Large intestine (tissue), 3 donors: ENCODE results near the gene TRPM8. TPM values are rescaled to one million over a fixed set of nuclear protein-coding genes. Genes with fewer than 3 reads are reported as not detected.

Source experiments
- DNase-seq, 2 donors: peaks; one replicate each; pipeline versions ENCODE4 v3.0.0 to v3.0.0-alpha.2; 2013
- H3K27ac ChIP-seq: one replicate; pipeline ENCODE4 v1.5.1; 2013; ENCODE audit warnings: low read length
- H3K27me3 ChIP-seq: 2 replicates; pipeline ENCODE4 v1.6.1; 2013; ENCODE audit warnings: low read length; ENCODE audit not compliant: control insufficient read depth, insufficient read depth
- H3K36me3 ChIP-seq: 2 replicates; pipeline ENCODE4 v1.6.1; 2013; ENCODE audit warnings: low read length; ENCODE audit not compliant: control insufficient read depth, insufficient read depth
- H3K4me1 ChIP-seq: one replicate; pipeline ENCODE4 v1.6.1; 2013; ENCODE audit warnings: low read length; ENCODE audit not compliant: control insufficient read depth, insufficient read depth
- H3K4me3 ChIP-seq: one replicate; pipeline ENCODE4 v1.5.1; 2013; ENCODE audit warnings: low read length
- H3K9me3 ChIP-seq: one replicate; pipeline ENCODE4 v1.6.1; 2013; ENCODE audit warnings: mild to moderate bottlenecking, low read depth, low read length, moderate library complexity; ENCODE audit not compliant: control insufficient read depth
- WGBS: methylation state at CpG from one replicate; pipeline ENCODE4 v1.1.5; 2013; ENCODE audit warnings: low lambda C conversion rate; ENCODE audit not compliant: insufficient coverage; 5-methylcytosine and 5-hydroxymethylcytosine counted together
- polyA plus RNA-seq: library from polyadenylated mRNA; unstranded; fragments of 120-200 nt; gene quantifications from one replicate; pipeline ENCODE4 v1.2.1, GENCODE V29; 2013

The TRPM8 gene
- polyA plus RNA-seq, 1 donor: 0.15 TPM

- no peak for DNase-seq
Observed at GRCh38 chr2:233999182-233999581, 82.0 kb downstream of the TRPM8 start.

DNA sequence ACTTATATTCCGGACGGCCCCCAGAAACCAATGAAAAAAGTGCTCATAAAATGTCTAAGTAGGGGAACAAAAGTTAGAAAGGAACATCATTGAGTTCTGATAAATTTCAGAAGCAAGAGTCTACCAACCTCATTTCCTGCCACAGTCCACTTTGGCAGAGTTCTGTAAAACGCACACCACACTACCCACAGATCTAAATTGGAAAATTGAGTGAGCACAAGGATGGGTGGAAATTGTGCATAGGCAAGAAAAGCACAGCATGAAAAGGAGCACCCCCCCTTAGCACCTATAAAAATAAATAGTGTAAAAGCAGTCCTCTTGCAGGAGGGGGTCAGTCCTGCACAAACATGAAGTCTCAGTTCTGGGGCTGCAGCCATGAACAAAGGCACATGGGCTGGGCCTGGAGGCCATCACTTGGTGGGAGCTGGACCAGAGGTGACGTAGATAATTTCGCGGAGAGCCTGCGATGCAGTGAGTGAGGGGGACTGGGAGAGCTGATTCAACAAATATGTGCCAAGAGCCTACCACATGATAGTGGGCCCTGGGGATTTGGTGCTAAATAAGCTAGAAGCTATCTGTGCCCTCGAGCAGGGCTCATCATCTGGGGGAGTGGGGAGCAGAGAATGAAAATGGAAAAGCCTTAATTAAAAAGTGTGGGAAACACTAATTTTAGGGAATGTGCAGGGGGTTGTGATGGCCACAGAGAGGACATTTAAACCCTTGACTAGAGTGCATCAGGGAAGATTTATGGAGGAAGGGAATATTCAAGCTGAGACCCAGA lies 84.4 kb downstream of the TRPM8 start:
- Histone ChIP-seq H3K4me1 (no peaks in the 10 kb centered on the region), H3K36me3 (no peaks in the 10 kb centered on the region), H3K9me3 (no peaks in the 10 kb centered on the region), H3K4me3 (no peak overlapping the region), H3K27ac (no peak overlapping the region), H3K27me3 (peaks cover 14% of the 10 kb centered on the region)
- DNase-seq: no peak
- WGBS: 100% methylated on average over 1 of the region's 8 CpGs

More at GRCh38 chr2:233999182-233999581, 82.0 kb downstream of the TRPM8 start:
- H3K27me3 ChIP-seq: peaks cover 14% of the 10 kb centered on the region
- no peaks in the 10 kb centered on the region for H3K4me1 ChIP-seq
- H3K4me3 ChIP-seq: no peak overlapping the region
- WGBS: no CpG with 5 or more reads among the region's 10 CpGs
- no peaks in the 10 kb centered on the region for H3K36me3 ChIP-seq
- H3K27ac ChIP-seq: no peak overlapping the region
- H3K9me3 ChIP-seq: no peaks in the 10 kb centered on the region

- peaks cover 14% of the 10 kb centered on the region for H3K27me3 ChIP-seq
- H3K36me3 ChIP-seq: no peaks in the 10 kb centered on the region
- no peak overlapping the region for H3K27ac ChIP-seq
- DNase-seq: no peak
- no CpG with 5 or more reads among the region's 4 CpGs for WGBS
- no peaks in the 10 kb centered on the region for H3K4me1 ChIP-seq
- no peaks in the 10 kb centered on the region for H3K9me3 ChIP-seq
- no peak overlapping the region for H3K4me3 ChIP-seq
Observed at GRCh38 chr2:234002281-234002680, 85.1 kb downstream of the TRPM8 start.

GRCh38 chr2:234003972-234004617 lies 86.9 kb downstream of the TRPM8 start:
- no peak for DNase-seq
- H3K4me1 ChIP-seq: no peaks in the 10 kb centered on the region
- H3K36me3 ChIP-seq: no peaks in the 10 kb centered on the region
- no peaks in the 10 kb centered on the region for H3K9me3 ChIP-seq
- H3K27me3 ChIP-seq: peaks cover 16% of the 10 kb centered on the region
- 50% methylated on average over 1 of the region's 8 CpGs for WGBS
- H3K27ac ChIP-seq: no peak overlapping the region
- no peak overlapping the region for H3K4me3 ChIP-seq

GRCh38 chr2:234005126-234005525 lies 88.0 kb downstream of the TRPM8 start:
- Histone ChIP-seq H3K4me3 (no peak overlapping the region), H3K4me1 (no peaks in the 10 kb centered on the region), H3K36me3 (no peaks in the 10 kb centered on the region), H3K27ac (no peak overlapping the region), H3K9me3 (no peaks in the 10 kb centered on the region), H3K27me3 (peaks cover 20% of the 10 kb centered on the region)
- DNase-seq: no peak
- 100% methylated on average over 1 of the region's 2 CpGs for WGBS

DNA sequence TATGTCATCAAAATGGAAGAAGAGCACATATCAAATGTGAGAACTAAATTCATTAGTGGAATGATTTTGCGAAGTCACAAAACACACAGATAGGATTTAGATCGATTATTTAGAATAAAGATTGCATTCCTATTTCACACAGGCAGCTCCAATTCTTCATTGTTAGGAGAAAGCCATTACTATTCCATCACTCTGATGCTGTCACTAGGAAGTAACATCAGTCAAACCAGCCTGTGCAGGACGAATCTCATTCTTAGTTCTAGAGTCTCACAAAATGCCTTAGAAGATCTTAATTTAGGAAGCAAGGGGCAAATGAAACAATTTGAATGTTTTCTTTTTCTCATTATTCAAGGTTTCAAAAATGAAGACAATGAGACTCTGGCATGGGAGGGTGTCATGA lies 89.3 kb downstream of the TRPM8 start:
- no peak for DNase-seq
- no peaks in the 10 kb centered on the region for H3K36me3 ChIP-seq
- WGBS: no CpG with 5 or more reads among the region's 3 CpGs
- peaks cover 19% of the 10 kb centered on the region for H3K27me3 ChIP-seq
- H3K9me3 ChIP-seq: no peaks in the 10 kb centered on the region
- no peaks in the 10 kb centered on the region for H3K4me1 ChIP-seq
- H3K27ac ChIP-seq: no peak overlapping the region
- no peak overlapping the region for H3K4me3 ChIP-seq

DNA sequence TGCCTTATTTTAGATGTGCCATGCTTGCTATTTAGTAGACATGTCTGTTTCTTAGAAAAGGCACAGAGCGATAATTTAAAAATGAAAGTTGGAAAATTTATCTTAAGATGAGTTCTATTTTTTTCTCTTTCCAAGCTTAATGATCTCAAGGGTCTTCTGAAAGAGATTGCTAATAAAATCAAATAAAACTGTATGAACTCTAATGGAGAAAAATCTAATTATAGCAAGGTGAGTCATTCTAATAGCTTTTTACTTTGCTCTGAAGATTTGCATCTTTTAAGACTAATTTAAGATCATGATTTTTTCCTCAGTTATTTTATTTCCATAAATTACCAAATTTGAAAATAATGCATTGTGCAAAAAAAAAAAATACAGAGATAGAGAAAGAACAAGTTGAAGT lies 97.3 kb downstream of the TRPM8 start:
- Histone ChIP-seq H3K27me3 (peaks cover 3% of the 10 kb centered on the region), H3K9me3 (no peaks in the 10 kb centered on the region), H3K4me3 (no peak overlapping the region), H3K4me1 (no peaks in the 10 kb centered on the region), H3K36me3 (no peaks in the 10 kb centered on the region), H3K27ac (no peak overlapping the region)
- no peak for DNase-seq
- WGBS: 100% methylated on average over 1 of the region's 1 CpG

GRCh38 chr2:234015861-234016260 lies 98.7 kb downstream of the TRPM8 start:
- Histone ChIP-seq H3K36me3 (no peaks in the 10 kb centered on the region), H3K4me3 (no peak overlapping the region), H3K9me3 (no peaks in the 10 kb centered on the region), H3K27ac (no peak overlapping the region), H3K27me3 (peaks cover 4% of the 10 kb centered on the region), H3K4me1 (no peaks in the 10 kb centered on the region)
- WGBS: 100% methylated on average over 1 of the region's 3 CpGs
- DNase-seq: no peak

- WGBS: no CpG with 5 or more reads among the region's 4 CpGs
Observed at GRCh38 chr2:234019896-234020295, 102.7 kb downstream of the TRPM8 start.

GRCh38 chr2:234020332-234020731 lies 103.2 kb downstream of the TRPM8 start:
- no peak overlapping the region for H3K4me3 ChIP-seq
- H3K27ac ChIP-seq: no peak overlapping the region
- no peaks in the 10 kb centered on the region for H3K36me3 ChIP-seq
- no peak for DNase-seq
- WGBS: 83% methylated on average over 1 of the region's 2 CpGs
- peaks cover 7% of the 10 kb centered on the region for H3K9me3 ChIP-seq
- peaks cover 4% of the 10 kb centered on the region for H3K27me3 ChIP-seq
- H3K4me1 ChIP-seq: no peaks in the 10 kb centered on the region

More at GRCh38 chr2:234019896-234020295, 102.7 kb downstream of the TRPM8 start:
- peaks cover 4% of the 10 kb centered on the region for H3K27me3 ChIP-seq
- no peaks in the 10 kb centered on the region for H3K4me1 ChIP-seq
- DNase-seq: no peak
- no peaks in the 10 kb centered on the region for H3K36me3 ChIP-seq
- peaks cover 7% of the 10 kb centered on the region for H3K9me3 ChIP-seq
- H3K27ac ChIP-seq: no peak overlapping the region
- H3K4me3 ChIP-seq: no peak overlapping the region
